ENCODE data around the gene EPS8.

- TF ChIP-seq ZNF274 (IDR thresholded peaks at IDR 0.05; ENCODE audit: low read depth, low read length) (no peak), SUZ12 (IDR thresholded peaks at IDR 0.05; ENCODE audit: extremely low read depth, insufficient read depth, insufficient read length) (no peak)
Measured at GRCh38 chr12:15629761-15630160, 159.4 kb downstream of the EPS8 start.
